Caco-2 (cell line): ENCODE data around the gene SEC14L1. TPM values are rescaled to one million over a fixed set of nuclear protein-coding genes. Genes with fewer than 3 reads are reported as not detected.

Source experiments
- BruUV-seq: library from RNA; stranded (reverse); fragments of 400-500 nt; replicated peaks from 2 replicates; lab custom pipeline; 2021; lab: Mats Ljungman, UMichigan
- CTCF ChIA-PET: fragments of 300-600 bp; sonication (Branson Sonifier 250); formaldehyde crosslinking; loops from one replicate; lab custom pipeline; 2022; ENCODE audit warnings: antibody characterized with exemption; lab: Charles Lee
- POLR2A ChIA-PET: fragments of 300-600 bp; sonication (Branson Sonifier 250); formaldehyde crosslinking; loops from one replicate; lab custom pipeline; 2022; ENCODE audit warnings: antibody characterized with exemption; lab: Charles Lee
- DNase-seq, 2 experiments: peaks; one replicate each; pipeline versions ENCODE4 v3.0.0 to v3.0.0-alpha.2; 2020 to 2022
- H3K27me3 ChIP-seq: replicated peaks from 2 replicates; pipeline ENCODE4 v1.6.0; 2011; ENCODE audit warnings: low read length; ENCODE audit not compliant: control insufficient read depth, insufficient read depth
- H3K36me3 ChIP-seq: 2 replicates; pipeline ENCODE4 v1.5.1; 2011; ENCODE audit warnings: low read length; ENCODE audit not compliant: control insufficient read depth, insufficient read depth
- H3K4me1 ChIP-seq: fragments of 250-450 bp; sonication (Bioruptor Pico); 2 replicates; pipeline ENCODE4 v1.5.1; 2020; ENCODE audit warnings: mild to moderate bottlenecking
- H3K4me3 ChIP-seq: 2 replicates; pipeline ENCODE4 v1.5.1; 2011; ENCODE audit warnings: low read depth, mild to moderate bottlenecking, control low read depth, low read length
- H3K9me3 ChIP-seq: fragments of 250-450 bp; sonication (Bioruptor Pico); 2 replicates; pipeline ENCODE4 v1.5.1; 2020; ENCODE audit warnings: mild to moderate bottlenecking, moderate library complexity
- H3K27ac Mint-ChIP-seq: one replicate; pipeline ENCODE4 v1.8.0; 2022; ENCODE audit warnings: mixed read lengths; ENCODE audit not compliant: unreplicated experiment
- H3K27me3 Mint-ChIP-seq: one replicate; pipeline ENCODE4 v1.8.0; 2022; ENCODE audit warnings: mixed read lengths; ENCODE audit not compliant: insufficient read depth, unreplicated experiment
- H3K36me3 Mint-ChIP-seq: one replicate; pipeline ENCODE4 v1.8.0; 2022; ENCODE audit warnings: mild to moderate bottlenecking, mixed read lengths; ENCODE audit not compliant: insufficient read depth, unreplicated experiment
- H3K4me1 Mint-ChIP-seq: one replicate; pipeline ENCODE4 v1.8.0; 2022; ENCODE audit warnings: low read depth, mixed read lengths; ENCODE audit not compliant: unreplicated experiment
- H3K4me3 Mint-ChIP-seq: one replicate; pipeline ENCODE4 v1.8.0; 2022; ENCODE audit warnings: mild to moderate bottlenecking, moderate library complexity, mixed read lengths; ENCODE audit not compliant: unreplicated experiment
- H3K9me3 Mint-ChIP-seq: one replicate; pipeline ENCODE4 v1.8.0; 2022; ENCODE audit warnings: mixed read lengths; ENCODE audit not compliant: unreplicated experiment
- intact Hi-C: fragments of 100-400 bp; cut with micrococcal nuclease; formaldehyde crosslinking; loops from one replicate; pipeline ENCODE4 v1.10.0; 2022; ENCODE audit not compliant: unreplicated experiment
- total RNA-seq: library from RNA; stranded (reverse); gene quantifications from 2 replicates; pipeline ENCODE4 v1.2.3, GENCODE V29; 2022
- TF ChIP-seq, protein P1 (sequence below), 2 experiments: fragments of 200-600 bp in 1 of 2; IDR thresholded peaks; 1 replicate in 1 of 2; 2 replicates in 1 of 2; pipeline versions ENCODE4 v1.5.1 to v1.8.0; 2011 to 2022; ENCODE audit warnings: antibody characterized with exemption in 1 of 2, control low read depth in 1 of 2, inconsistent platforms in 1 of 2, low read depth in 1 of 2, low read length in 1 of 2, mild to moderate bottlenecking in 1 of 2, moderate library complexity in 1 of 2; ENCODE audit not compliant: insufficient read depth in 1 of 2, severe bottlenecking in 1 of 2, unreplicated experiment in 1 of 2

Gene SEC14L1
- total RNA-seq, 1 experiment from 2014 or later, result 92.0 TPM

DNA sequence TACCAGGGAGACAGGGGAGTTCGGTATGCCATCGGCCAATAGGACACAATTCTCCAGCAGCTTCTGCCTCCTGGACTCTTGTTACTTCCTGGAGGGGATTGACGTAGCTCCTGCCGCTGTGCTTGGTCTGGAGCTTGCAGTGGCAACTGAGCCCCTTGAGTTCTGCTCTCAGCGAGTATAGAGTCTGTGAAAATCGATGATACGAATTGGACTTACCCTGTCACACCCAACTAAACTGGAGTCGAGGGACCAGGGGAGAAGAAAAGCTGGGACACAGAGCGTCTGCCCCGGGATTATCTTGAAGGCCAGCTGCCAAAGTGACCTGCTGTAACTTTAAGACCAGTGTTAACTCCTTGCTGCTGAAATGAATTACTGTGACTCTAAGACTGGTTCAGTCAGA is 22.2 kb downstream of the SEC14L1 start:
- peaks cover 10% of the 10 kb centered on the region for H3K9me3 Mint-ChIP-seq
- no peaks in the 10 kb centered on the region for H3K27me3 ChIP-seq

DNA sequence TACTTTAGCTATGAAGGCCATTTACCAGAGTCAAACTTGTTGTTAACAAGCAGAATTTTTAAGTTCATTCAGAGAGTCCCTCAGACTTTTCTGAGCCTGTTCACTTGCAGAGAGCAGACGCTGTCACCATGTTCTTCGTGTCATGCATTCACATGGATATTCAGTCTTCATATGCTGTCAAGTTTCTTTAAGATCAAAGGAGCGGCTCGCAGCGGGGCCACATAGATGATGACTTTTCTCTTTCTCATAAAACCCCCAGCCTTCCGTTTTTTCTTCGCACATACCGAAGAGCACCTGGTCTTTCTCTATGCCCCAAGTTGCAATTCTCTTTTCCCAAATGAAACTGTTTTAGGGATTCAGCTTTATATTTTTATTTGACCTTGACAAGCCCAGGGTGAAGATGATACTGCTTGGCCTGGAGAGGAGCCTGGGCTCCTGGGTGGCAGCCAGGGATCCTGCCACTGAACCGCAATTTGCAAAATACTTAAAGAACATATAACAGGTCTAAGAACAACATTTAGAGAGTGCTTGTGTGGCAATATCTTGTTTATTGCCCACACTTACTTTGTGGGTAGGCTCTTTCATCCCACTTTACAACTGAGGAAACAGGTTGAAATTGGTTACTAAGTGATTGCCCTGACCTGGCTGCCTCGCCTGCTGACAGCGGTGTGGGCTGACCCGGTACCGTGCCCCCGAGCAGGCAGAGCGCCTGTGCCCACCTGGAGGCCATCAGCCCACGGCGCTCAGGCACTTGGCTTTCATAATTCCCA is 22.9 kb downstream of the SEC14L1 start:
- ChIA-PET CTCF (interaction anchor here (0.6 kb wide), 1 partner anchor 57 kb away, joined by 3 read pairs; no protein-coding TSS in a partner anchor), POLR2A (no interaction called here)
- H3K4me1 ChIP-seq, result peaks cover 25% of the 10 kb centered on the region
- Mint-ChIP-seq H3K27me3 (no peaks in the 10 kb centered on the region), H3K4me1 (peaks cover 40% of the 10 kb centered on the region), H3K9me3 (peaks cover 17% of the 10 kb centered on the region), H3K27ac (peak overlapping the region; percentile 22), H3K36me3 (peaks cover 60% of the 10 kb centered on the region), H3K4me3 (no peak overlapping the region)
- DNase-seq, result no peak
- TF ChIP-seq, protein P1, sequence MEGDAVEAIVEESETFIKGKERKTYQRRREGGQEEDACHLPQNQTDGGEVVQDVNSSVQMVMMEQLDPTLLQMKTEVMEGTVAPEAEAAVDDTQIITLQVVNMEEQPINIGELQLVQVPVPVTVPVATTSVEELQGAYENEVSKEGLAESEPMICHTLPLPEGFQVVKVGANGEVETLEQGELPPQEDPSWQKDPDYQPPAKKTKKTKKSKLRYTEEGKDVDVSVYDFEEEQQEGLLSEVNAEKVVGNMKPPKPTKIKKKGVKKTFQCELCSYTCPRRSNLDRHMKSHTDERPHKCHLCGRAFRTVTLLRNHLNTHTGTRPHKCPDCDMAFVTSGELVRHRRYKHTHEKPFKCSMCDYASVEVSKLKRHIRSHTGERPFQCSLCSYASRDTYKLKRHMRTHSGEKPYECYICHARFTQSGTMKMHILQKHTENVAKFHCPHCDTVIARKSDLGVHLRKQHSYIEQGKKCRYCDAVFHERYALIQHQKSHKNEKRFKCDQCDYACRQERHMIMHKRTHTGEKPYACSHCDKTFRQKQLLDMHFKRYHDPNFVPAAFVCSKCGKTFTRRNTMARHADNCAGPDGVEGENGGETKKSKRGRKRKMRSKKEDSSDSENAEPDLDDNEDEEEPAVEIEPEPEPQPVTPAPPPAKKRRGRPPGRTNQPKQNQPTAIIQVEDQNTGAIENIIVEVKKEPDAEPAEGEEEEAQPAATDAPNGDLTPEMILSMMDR (IDR thresholded peaks at IDR 0.05; ENCODE audit: insufficient read depth in 1 of 2, low read depth in 1 of 2, low read length in 1 of 2, severe bottlenecking in 1 of 2, unreplicated experiment in 1 of 2), result no peak
- no peaks in the 10 kb centered on the region; the same call in 1 of the 2 replicates for H3K36me3 ChIP-seq
- intact Hi-C loops, result loop anchor here (5.0 kb wide), 2 partner anchors 44 to 66 kb away; no protein-coding TSS in a partner anchor
- no peak overlapping the region for H3K4me3 ChIP-seq
- no TSS peak for BruUV-seq
- H3K27me3 ChIP-seq, result no peaks in the 10 kb centered on the region
- H3K9me3 ChIP-seq, result peaks cover 22% of the 10 kb centered on the region

More for the DNA sequence above, 22.2 kb downstream of the SEC14L1 start:
- TF ChIP-seq, protein P1 (IDR thresholded peaks at IDR 0.05; ENCODE audit: insufficient read depth in 1 of 2, low read depth in 1 of 2, low read length in 1 of 2, severe bottlenecking in 1 of 2, unreplicated experiment in 1 of 2), result no peak
- Histone ChIP-seq H3K4me1 (peaks cover 25% of the 10 kb centered on the region), H3K9me3 (peaks cover 15% of the 10 kb centered on the region), H3K36me3 (no peaks in the 10 kb centered on the region), H3K4me3 (no peak overlapping the region)
- POLR2A ChIA-PET, result no interaction called here
- Mint-ChIP-seq H3K36me3 (peaks cover 58% of the 10 kb centered on the region), H3K4me3 (no peak overlapping the region), H3K27me3 (no peaks in the 10 kb centered on the region), H3K4me1 (peaks cover 40% of the 10 kb centered on the region), H3K27ac (peak overlapping the region; percentile 82)
- intact Hi-C loops, result loop anchor here (5.0 kb wide), 2 partner anchors 44 to 66 kb away; no protein-coding TSS in a partner anchor
- BruUV-seq, result no TSS peak
- CTCF ChIA-PET, result interaction anchor here (0.6 kb wide), 1 partner anchor 58 kb away, joined by 3 read pairs; no protein-coding TSS in a partner anchor
- no peak for DNase-seq

DNA sequence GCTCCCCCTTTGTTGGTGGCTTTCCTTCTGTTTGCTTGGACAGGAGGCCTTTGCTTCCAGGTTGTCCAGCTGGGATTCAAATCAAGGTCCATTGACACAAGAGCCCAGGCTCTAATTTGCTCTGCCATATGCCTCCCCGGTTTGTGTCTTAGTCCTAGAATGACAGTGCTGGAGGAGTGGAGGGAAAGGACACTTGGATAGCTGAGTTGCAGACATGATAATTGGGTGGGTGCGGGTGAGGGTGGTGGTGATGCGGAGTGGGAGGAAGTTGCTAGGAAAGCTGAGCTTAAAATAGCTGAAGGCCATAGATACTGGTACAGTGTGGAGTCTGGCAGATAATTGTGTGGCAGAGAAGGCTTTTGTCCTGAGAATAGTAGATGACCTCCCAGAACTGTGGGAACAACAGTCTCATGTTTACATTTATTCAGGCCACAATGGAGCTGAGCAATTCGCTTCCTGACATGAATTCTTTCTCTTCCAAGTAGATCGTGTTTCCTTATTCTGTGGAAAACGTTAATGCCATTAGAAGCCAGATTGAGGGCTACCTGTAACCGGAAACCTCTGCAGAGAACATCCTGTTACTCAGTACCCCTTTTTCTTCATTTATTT is 23.8 kb downstream of the SEC14L1 start:
- H3K36me3 Mint-ChIP-seq, result peaks cover 58% of the 10 kb centered on the region
- Histone ChIP-seq H3K4me1 (peaks cover 22% of the 10 kb centered on the region), H3K36me3 (no peaks in the 10 kb centered on the region; the same call in 1 of the 2 replicates), H3K9me3 (peaks cover 28% of the 10 kb centered on the region), H3K27me3 (no peaks in the 10 kb centered on the region), H3K4me3 (no peak overlapping the region)
- no peak for DNase-seq
- no peak overlapping the region for H3K4me3 Mint-ChIP-seq
- intact Hi-C loops, result loop anchor here (5.0 kb wide), 2 partner anchors 43 to 67 kb away; no protein-coding TSS in a partner anchor
- POLR2A ChIA-PET, result no interaction called here
- CTCF ChIA-PET, result no interaction called here
- no TSS peak for BruUV-seq
- TF ChIP-seq, protein P1 (IDR thresholded peaks at IDR 0.05; ENCODE audit: insufficient read depth in 1 of 2, low read depth in 1 of 2, low read length in 1 of 2, severe bottlenecking in 1 of 2, unreplicated experiment in 1 of 2), result no peak
- H3K27me3 Mint-ChIP-seq, result no peaks in the 10 kb centered on the region
- H3K4me1 Mint-ChIP-seq, result peaks cover 39% of the 10 kb centered on the region
- H3K27ac Mint-ChIP-seq, result no peak overlapping the region
- H3K9me3 Mint-ChIP-seq, result peaks cover 24% of the 10 kb centered on the region
